ENCODE results near the gene LMF1.
"Not testable (repeated sequence)": the region's sequence is repeated elsewhere in the genome, so short reads cannot be mapped to it uniquely, and the experiment has no call there.

Gene LMF1

DNA sequence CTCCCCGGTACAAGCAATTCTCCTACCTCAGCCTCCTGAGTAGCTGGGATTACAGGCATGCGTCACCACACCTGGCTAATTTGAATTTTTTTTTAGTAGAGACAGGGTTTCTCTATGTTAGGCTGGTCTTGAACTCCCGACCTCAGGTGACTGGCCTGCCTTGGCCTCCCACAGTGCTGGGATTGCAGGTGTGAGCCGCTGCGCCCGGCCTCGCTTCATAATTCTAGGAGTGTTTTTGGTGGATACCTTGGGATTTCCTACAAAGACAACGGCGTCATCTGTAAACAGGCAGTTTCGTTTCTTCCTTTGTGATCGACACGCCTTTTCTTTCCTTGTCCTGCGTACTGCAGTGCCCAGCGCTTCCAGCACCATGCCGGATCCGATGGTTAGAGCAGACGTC lies 109.3 kb downstream of the LMF1 start:
- DNase-seq: no peak

- no peak for DNase-seq
Observed at GRCh38 chr16:860891-861290, 109.9 kb downstream of the LMF1 start.

DNA sequence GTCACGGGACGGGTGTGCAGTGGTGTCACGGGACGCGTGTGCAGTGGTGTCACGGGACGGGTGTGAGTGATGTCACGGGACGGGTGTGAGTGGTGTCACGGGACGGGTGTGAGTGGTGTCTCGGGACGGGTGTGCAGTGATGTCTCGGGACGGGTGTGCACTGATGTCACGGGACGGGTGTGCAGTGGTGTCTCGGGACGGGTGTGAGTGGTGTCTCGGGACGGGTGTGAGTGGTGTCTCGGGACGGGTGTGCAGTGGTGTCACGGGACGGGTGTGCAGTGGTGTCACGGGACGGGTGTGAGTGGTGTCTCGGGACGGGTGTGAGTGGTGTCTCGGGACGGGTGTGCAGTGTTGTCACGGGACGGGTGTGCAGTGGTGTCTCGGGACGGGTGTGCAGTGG lies 111.8 kb downstream of the LMF1 start:
- not testable (repeated sequence) for DNase-seq

- not testable (repeated sequence) for DNase-seq
Observed at GRCh38 chr16:858441-858840, 112.3 kb downstream of the LMF1 start.

DNA sequence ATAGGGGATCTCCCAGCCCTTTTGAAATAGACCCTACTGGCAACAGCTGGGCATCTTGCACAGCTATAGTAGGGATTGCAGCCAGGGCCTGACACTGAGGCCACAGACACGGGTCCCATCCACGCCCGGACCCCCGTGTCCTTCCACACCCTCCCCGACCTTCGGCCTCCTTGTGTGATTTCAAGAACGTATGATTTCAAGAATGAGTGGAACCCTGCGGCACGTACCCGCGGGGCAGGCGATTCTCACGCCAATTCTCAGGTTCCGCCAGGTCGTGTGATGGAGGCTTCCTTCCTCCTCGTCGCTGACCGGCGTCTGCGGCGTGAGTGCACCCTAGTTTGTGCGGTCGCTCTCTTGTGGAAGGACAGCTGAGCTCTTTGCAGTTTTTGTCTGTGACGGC lies 114.0 kb downstream of the LMF1 start:
- DNase-seq: no peak

- no peak for DNase-seq
Observed at GRCh38 chr16:856101-856500, 114.7 kb downstream of the LMF1 start.

DNA sequence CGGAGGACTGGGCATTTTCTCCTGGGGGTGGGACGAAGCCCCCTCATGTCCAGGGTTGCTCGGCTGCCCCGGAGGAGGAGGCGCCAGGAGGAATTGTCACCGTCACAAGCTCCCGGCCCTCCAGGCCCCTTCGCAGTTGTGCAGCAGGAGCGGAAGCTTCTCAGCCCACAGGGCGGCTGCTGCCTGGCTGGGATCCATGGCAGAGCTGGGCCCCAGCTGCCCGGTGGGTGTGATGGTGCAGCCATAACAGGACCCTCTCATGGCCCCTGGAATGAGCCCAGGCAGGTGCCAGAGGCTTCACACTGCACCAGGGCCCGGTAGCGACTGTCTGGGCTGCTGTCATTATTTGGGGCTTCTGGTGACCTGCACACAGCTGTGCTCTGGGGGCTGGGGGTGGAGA lies 115.3 kb downstream of the LMF1 start:
- DNase-seq: no peak

DNA sequence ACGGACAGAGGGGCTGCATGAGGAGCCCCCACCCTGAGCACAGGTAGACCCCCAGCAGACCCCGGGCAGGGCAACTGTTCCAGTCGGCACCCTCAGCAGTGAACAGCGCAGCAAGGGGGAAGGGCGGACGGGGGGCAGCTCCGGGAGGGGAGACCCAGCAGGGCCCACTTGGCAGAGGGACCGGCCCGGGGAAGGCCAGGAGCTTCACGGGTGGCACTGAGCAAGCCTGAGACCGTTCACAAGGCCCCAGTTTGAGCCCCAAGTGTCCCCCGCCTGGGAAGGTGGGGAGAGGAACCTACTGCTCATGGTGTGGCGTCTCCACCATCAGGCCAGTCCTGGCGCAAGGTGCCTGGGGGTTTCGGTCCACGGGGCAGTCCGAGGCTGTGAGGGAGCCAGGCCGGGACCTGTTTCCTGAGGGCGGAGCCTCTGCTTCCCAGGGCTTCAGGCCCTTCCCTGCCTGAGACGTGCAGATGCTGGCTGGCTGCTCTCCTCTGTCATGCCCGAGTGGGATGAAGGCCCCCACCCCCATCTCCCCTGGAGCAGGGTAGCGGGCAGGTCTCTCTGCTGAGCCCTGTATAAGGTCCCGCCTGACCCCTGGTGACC lies 115.9 kb downstream of the LMF1 start:
- DNase-seq: no peak

DNA sequence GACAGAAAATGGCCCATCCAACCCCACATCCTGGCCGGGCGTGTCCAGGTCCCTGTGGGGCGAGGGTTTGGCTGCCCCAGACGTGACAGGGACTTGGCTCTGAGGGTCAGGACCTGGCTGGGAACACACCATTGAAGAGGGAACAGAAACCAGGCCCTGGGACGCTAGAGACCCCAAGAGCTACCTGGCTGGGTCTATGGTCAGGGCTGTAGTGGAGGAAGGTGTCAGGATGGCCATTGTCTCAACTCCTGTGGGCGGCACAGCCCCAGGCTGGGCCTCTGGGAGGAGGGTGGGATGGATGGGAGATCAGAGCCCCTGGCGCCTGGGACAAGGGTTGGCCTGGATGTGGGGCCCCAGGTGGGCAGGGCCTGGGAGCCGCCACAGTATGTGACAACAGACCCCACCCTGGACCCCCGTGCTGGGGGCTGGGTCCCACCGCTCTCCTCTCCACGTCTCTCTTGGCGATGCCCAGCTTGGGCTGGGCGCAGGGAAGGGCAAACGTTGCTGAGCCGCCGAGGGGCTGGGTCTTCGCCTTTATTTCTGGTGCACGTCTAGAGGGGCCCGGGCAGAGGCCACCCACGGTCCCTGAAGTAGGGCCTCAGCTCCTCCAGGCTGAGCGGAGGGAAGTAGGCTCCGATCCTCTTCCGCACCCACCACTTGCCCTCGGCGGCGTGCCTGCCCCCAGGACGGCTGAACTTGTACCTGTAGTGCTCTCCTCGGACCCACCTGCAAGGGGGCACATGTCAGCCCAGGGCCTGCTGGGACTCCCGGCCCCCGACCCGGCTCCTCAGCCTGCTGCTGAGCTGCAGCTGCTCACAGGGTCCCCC lies 116.6 kb downstream of the LMF1 start:
- DNase-seq: no peak

- no peak for DNase-seq
Observed at GRCh38 chr16:853306-853705, 117.5 kb downstream of the LMF1 start.

- DNase-seq: no peak
Observed at GRCh38 chr16:852451-853185, 118.2 kb downstream of the LMF1 start.

DNA sequence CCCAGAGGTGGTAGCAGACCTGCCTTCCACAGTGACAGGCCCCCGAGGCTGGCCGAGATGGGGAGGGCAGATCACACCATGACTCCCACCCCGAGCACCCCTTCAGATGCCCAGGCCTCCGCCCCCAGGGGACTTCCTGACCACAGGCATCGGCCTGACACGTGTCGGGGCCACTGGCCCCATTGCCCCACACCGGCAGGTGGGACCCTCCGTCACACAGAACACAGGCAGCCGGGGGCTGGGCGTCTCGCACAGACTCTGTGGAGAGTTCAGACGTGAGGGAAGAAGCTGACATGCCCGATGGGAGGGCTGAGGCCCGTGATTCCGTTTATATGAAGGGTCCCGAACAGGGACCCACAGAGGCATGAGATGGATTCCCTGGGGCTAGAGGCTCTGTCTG lies 118.9 kb downstream of the LMF1 start:
- DNase-seq: no peak

- DNase-seq: no peak
Observed at GRCh38 chr16:851209-851810, 119.5 kb downstream of the LMF1 start.

DNA sequence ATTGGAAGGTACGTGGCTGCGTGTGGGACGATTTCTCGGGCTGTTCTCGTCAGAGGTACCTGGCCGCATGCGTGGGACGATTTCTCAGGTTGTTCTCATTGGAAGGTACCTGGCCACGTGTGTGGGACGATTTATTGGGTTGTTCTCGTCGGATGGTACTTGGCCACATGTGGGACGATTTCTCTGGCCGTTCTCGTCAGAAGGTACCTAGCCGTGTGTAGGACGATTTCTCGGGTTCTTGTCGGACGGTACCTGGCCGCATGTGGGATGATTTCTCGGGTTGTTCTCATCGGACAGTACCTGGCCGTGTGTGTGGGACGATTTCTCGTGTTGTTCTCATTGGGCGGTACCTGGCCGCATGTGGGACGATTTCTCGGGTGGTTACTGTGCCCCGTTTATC lies 120.1 kb downstream of the LMF1 start:
- DNase-seq: no peak

DNA sequence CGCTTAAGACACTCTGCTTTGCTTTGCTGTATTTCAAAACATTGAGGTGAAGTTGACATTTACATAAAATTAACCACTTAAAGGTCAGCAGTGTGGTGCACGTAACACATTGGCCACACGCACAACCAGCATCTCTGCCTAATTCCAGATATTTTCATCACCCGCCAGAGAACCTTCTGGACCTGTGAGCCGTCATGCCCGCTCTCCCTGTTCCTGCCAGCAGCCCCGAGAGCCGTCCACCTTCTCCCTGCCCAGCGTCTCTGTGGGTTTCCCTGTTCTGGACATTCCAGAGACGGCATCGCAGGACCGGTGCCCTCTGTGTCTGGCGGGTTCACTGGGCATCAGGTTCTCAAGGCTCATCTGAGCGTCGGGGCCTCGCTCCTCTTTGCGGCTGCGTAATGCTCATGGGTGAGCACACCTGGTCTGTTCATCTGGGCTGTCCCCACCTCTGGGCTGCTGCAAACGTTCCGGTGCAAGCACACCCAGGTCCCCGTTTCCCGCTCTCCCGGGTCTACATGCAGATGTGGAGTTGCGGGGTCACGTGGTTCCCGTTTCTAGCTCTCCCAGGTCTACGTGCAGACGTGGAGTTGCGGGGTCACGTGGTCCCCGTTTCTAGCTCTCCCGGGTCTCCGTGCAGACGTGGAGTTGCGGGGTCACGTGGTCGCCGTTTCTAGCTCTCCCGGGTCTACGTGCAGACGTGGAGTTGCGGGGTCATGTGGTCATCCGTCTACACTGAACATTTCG lies 122.1 kb downstream of the LMF1 start:
- DNase-seq: no peak

DNA sequence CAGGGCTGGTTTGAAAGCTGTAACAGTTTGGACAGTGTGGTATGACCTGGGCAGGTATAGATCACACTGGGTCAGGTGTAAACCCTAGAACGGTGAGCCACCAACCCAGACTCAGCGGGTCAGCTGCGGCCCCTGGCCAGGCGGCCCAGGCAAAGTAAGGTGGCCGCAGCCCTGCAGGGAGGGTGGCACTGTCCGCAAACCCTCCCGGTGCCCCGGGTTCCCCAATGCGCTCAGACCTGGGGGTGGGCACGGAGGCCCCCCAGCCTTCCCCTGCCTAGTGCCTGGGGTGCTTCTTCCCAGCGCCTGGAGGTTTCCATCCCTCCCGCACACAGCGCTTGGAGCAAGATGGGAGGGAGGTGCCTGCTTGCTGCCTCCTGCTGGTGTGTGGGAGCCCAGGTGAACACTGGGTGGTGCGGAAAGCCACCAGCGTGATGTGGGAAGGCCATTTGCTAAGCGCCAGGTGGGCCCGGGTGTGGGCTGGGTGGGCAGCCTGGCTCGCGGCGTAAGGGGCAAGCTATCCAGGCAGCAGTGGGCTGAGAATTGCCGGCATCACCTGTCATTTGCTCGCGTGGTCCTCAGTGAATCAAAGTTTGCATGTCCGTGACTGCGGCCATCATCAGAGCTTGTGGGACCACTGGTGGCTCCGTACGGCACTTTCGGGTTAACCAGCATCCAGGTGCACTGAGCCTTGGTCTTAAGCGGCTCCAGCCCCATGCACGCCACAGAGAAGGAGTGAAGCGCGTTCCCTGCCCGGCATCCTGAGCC lies 122.9 kb downstream of the LMF1 start:
- no peak for DNase-seq

DNA sequence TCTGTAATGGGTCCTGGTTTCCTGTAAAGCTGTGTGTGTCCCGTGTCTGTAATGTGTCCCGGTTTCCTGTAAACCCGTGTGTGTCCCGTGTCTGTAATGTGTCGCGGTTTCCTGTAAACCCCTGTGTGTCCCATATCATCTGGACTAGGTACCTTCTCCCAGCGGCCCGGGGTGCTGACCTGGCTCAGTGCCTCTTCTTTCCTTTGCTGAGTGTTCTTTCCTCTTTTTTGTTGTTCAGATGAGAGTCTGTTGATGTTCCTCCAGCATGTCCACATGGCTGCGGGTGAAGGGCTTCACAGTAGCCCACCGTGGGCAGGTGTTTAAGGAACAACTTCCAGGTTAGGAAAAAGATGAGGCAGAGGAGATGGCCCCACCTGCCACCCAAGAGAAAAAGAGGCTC lies 123.6 kb downstream of the LMF1 start:
- no peak for DNase-seq

DNA sequence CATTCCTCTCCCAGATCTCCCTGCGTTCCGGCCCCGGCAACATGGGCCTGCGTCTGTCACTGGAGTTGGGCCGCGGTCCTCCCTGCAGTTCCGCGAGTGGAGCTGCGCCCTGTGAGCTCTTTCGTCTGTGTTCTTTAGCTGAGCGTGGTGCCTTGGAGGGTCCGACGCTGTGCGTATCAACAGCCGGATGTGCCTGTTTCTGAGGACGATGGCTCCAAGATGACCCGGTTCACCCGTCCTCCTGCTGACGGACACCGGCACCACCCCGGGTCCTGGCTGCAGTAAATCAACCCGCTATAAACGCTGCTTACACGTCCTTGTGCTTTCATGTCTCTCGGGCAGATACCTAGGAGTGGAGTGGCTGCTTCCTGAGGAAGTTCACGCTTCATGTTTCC lies 125.4 kb downstream of the LMF1 start:
- DNase-seq: no peak

DNA sequence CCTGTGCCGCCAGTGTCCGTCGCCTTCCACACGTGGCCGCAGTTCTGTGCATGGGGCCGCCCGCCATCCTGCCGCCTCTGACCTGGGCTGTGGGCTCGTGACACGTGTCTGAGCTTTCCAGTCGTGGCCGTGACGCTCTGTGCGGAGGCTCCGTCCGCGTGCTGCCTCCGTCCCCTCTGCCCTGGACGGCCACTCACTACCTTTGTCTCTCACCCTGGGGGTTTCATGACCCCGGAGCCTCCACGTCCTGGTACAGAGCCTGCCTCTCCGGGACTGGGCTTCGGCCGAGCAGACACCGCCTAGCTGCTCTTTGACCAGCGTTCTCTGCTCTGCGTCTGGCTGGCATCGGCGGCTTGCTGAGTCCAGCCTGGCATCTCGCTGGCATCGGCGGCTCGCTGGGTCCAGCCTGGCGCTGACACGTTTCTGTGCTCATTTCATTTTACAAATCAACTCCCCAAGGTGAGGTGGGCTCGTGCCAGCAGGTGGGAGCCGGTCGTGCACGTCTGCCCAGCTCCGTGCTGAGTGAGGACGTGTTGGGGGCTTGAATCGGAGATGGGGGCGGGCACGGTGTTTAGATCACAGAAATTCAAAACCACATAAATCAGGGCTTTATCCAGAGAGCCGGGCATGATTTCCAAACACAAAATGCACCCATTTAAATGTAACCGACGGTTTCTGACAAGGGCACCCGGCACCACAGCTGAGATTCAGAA lies 126.0 kb downstream of the LMF1 start:
- no peak for DNase-seq

GRCh38 chr16:843771-844170 lies 127.0 kb downstream of the LMF1 start:
- DNase-seq: no peak
